ENCODE measurements around the gene ZNF280D.

Gene ZNF280D

GRCh38 chr15:56749982-56750381, 16.7 kb upstream of the ZNF280D start:
- DNase-seq, result no peak

GRCh38 chr15:56744701-56745683, 11.7 kb upstream of the ZNF280D start:
- DNase-seq, result no peak

GRCh38 chr15:56741541-56741940, 8.2 kb upstream of the ZNF280D start:
- DNase-seq, result no peak

- DNase-seq, result peak; percentile 12
Observed at GRCh38 chr15:56739964-56740640, 6.8 kb upstream of the ZNF280D start.

GRCh38 chr15:56739474-56739873, 6.2 kb upstream of the ZNF280D start:
- no peak for DNase-seq

GRCh38 chr15:56737791-56738190, 4.5 kb upstream of the ZNF280D start:
- no peak for DNase-seq

GRCh38 chr15:56736881-56737707, 3.8 kb upstream of the ZNF280D start:
- DNase-seq, result no peak

- no peak for DNase-seq
Observed at GRCh38 chr15:56736308-56736707, 3.0 kb upstream of the ZNF280D start.

- DNase-seq, result no peak
Observed at GRCh38 chr15:56735589-56735988, 2.3 kb upstream of the ZNF280D start.

- no peak for DNase-seq
Observed at GRCh38 chr15:56734013-56734635, 815 bp upstream of the ZNF280D start.

- no peak for DNase-seq
Observed at GRCh38 chr15:56732886-56733135, 498 bp downstream of the ZNF280D start.

- DNase-seq, result no peak
Observed at GRCh38 chr15:56732135-56732885, 999 bp downstream of the ZNF280D start.

- no peak for DNase-seq
Observed at GRCh38 chr15:56731548-56731947, 1.8 kb downstream of the ZNF280D start.

GRCh38 chr15:56729561-56729960, 3.7 kb downstream of the ZNF280D start:
- no peak for DNase-seq

GRCh38 chr15:56725386-56725785, 7.9 kb downstream of the ZNF280D start:
- DNase-seq, result no peak

- no peak for DNase-seq
Observed at GRCh38 chr15:56724232-56724631, 9.1 kb downstream of the ZNF280D start.

GRCh38 chr15:56723787-56724186, 9.5 kb downstream of the ZNF280D start:
- DNase-seq, result no peak

GRCh38 chr15:56719774-56720555, 13.3 kb downstream of the ZNF280D start:
- DNase-seq, result no peak

GRCh38 chr15:56719021-56719612, 14.2 kb downstream of the ZNF280D start:
- no peak for DNase-seq

- DNase-seq, result no peak
Observed at GRCh38 chr15:56718560-56718959, 14.7 kb downstream of the ZNF280D start.

- DNase-seq, result no peak
Observed at GRCh38 chr15:56716334-56716733, 17.0 kb downstream of the ZNF280D start.

All from CD4-positive, alpha-beta T cell treated with Interleukin-12 subunit alpha and Interleukin-12 subunit beta, for 1 hour (primary cell).